Gastroesophageal sphincter (tissue), 4 donors: ENCODE data around the gene DPEP2. TPM values are rescaled to one million over a fixed set of nuclear protein-coding genes. Genes with fewer than 3 reads are reported as not detected.
A peak's percentile ranks its signal among the peaks of the same experiment; 100 is the strongest.
"Not testable (repeated sequence)": the region's sequence is repeated elsewhere in the genome, so short reads cannot be mapped to it uniquely, and the experiment has no call there.

ENCODE experiments used
- ATAC-seq: fragments of 150-250 bp; one replicate; pipeline ENCODE4 v1.9.1; 2016; ENCODE audit warnings: mild to moderate bottlenecking, moderate library complexity
- H3K27ac ChIP-seq, 4 donors: fragments of 200-600 bp; sonication (generic) in 3 of 4; 1 replicate in 3 of 4; 2 replicates in 1 of 4; pipeline ENCODE4 v1.5.1; 2016 to 2019
- H3K27me3 ChIP-seq: fragments of 200-600 bp; sonication (generic); one replicate; pipeline ENCODE4 v1.5.1; 2019
- H3K36me3 ChIP-seq, 2 donors: fragments of 200-600 bp; sonication (generic); one replicate each; pipeline ENCODE4 v1.5.1; 2019; ENCODE audit warnings: control low read depth in 1 of 2
- H3K4me1 ChIP-seq, 3 donors: fragments of 200-600 bp; sonication (generic); 1 replicate in 2 of 3; 2 replicates in 1 of 3; pipeline ENCODE4 v1.5.1; 2016 to 2019; ENCODE audit warnings: control low read depth in 2 of 3
- H3K4me3 ChIP-seq, 2 donors: fragments of 200-600 bp; sonication (generic); one replicate each; pipeline ENCODE4 v1.5.1; 2019; ENCODE audit warnings: mild to moderate bottlenecking in 1 of 2, moderate library complexity in 1 of 2
- H3K9me3 ChIP-seq, 3 donors: fragments of 200-600 bp; sonication (generic); one replicate each; pipeline ENCODE4 v1.5.1; 2017 to 2019; ENCODE audit warnings: control low read depth in 2 of 3
- CTCF ChIP-seq, 4 experiments: fragments of 200-600 bp in 2 of 4; fragments of 450-650 bp in 2 of 4; sonication (generic) in 1 of 4; IDR thresholded peaks; one replicate each; pipeline ENCODE4 v1.5.1; 2017 to 2019; ENCODE audit warnings: antibody characterized with exemption in 4 of 4, mild to moderate bottlenecking in 2 of 4, moderate library complexity in 2 of 4
- EP300 ChIP-seq: sonication (generic); formaldehyde crosslinking; IDR thresholded peaks from one replicate; pipeline ENCODE4 v1.6.1; 2017; ENCODE audit warnings: antibody characterized with exemption, mild to moderate bottlenecking
- POLR2A ChIP-seq, 2 donors: fragments of 450-650 bp; IDR thresholded peaks; one replicate each; pipeline ENCODE4 v1.6.1; 2017; ENCODE audit warnings: antibody characterized with exemption in 2 of 2, mild to moderate bottlenecking in 2 of 2, moderate library complexity in 1 of 2
- POLR2AphosphoS5 ChIP-seq: sonication (generic); formaldehyde crosslinking; IDR thresholded peaks from one replicate; pipeline ENCODE4 v1.6.1; 2017; ENCODE audit warnings: antibody characterized with exemption
- WGBS, 2 donors: methylation state at CpG; one replicate each; pipeline ENCODE4 v1.1.5; 2018; ENCODE audit warnings: low coverage in 1 of 2; 5-methylcytosine and 5-hydroxymethylcytosine counted together
- total RNA-seq, 4 donors: library from RNA; depleted of rRNA; stranded (reverse); fragments of >200 nt; gene quantifications; one replicate each; pipeline ENCODE4 v1.1.0, GENCODE V29; 2016

The DPEP2 gene, protein sequence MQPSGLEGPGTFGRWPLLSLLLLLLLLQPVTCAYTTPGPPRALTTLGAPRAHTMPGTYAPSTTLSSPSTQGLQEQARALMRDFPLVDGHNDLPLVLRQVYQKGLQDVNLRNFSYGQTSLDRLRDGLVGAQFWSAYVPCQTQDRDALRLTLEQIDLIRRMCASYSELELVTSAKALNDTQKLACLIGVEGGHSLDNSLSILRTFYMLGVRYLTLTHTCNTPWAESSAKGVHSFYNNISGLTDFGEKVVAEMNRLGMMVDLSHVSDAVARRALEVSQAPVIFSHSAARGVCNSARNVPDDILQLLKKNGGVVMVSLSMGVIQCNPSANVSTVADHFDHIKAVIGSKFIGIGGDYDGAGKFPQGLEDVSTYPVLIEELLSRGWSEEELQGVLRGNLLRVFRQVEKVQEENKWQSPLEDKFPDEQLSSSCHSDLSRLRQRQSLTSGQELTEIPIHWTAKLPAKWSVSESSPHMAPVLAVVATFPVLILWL
- 1 to 10 TPM; 1.0 to 3.0 (median 1.8) TPM for total RNA-seq

GRCh38 chr16:67998779-67999688 lies at the start of gene DPEP2:
Gene DPEP2, minus strand, starts transcription at chr16:67999484. Its CDS starts 6,272 bp downstream, at chr16:67993212.
- peak in 1 of 2 donors; percentile 25 for TF ChIP-seq POLR2A (IDR thresholded peaks at IDR 0.05)
- H3K27ac ChIP-seq, result peak within 1 kb of the TSS in 3 of 4 donors; percentile 8 to 47 (median 14)
- H3K4me3 ChIP-seq, result peak within 1 kb of the TSS in 1 of 2 donors; percentile 16
- not testable (repeated sequence) for H3K36me3 ChIP-seq, H3K9me3 ChIP-seq, H3K27me3 ChIP-seq, H3K4me1 ChIP-seq
- WGBS, 2 donors, result 76 to 82% methylated on average over 11 to 12 of the region's 18 CpGs
- ATAC-seq, result peak; percentile 66

DNA sequence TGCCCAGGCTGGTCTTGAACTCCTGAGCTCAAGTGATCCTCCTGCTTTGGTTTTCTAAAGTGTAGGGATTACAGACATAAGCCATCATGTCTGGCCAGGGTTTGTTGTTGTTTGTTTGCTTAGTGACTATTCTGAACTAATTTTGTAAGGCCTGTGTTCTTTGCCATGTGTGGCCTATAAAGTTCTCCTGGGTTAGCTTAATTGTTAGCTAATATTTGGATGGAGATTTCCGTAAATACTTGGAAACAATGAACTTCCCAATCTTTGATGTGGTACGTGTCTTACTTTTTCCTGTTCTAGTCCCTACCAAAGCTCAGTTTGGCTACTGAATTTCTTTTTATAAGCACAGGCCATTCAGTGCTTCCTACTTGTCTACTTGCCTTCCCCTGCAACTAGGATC lies 48.7 kb upstream of the DPEP2 start:
- Histone ChIP-seq H3K4me3 (no peak overlapping the region), H3K27ac (no peak overlapping the region), H3K36me3 (peaks cover 0 to 57% of the 10 kb centered on the region in 2 donors), H3K4me1 (no peaks in the 10 kb centered on the region), H3K9me3 (no peaks in the 10 kb centered on the region), H3K27me3 (no peaks in the 10 kb centered on the region)
- WGBS, 2 donors, result 77 to 100% methylated on average over 1 to 2 of the region's 2 CpGs
- no peak for TF ChIP-seq CTCF (IDR thresholded peaks at IDR 0.05)
- no peak for TF ChIP-seq POLR2A (IDR thresholded peaks at IDR 0.05)
- TF ChIP-seq POLR2AphosphoS5, result no peak
- TF ChIP-seq EP300, result no peak
- no peak for ATAC-seq

GRCh38 chr16:68046106-68046505 lies 46.8 kb upstream of the DPEP2 start:
- Histone ChIP-seq H3K27me3 (no peaks in the 10 kb centered on the region), H3K9me3 (no peaks in the 10 kb centered on the region), H3K4me3 (no peak overlapping the region), H3K36me3 (peaks cover 0 to 38% of the 10 kb centered on the region in 2 donors), H3K27ac (no peak overlapping the region), H3K4me1 (no peaks in the 10 kb centered on the region)
- WGBS, 2 donors, result 83% methylated on average over 7 of the region's 7 CpGs; no CpG with 5 or more reads in 1 of the 2 donors
- no peak for ATAC-seq
- no peak for TF ChIP-seq POLR2A (IDR thresholded peaks at IDR 0.05)
- no peak for TF ChIP-seq EP300
- no peak for TF ChIP-seq POLR2AphosphoS5
- no peak for TF ChIP-seq CTCF (IDR thresholded peaks at IDR 0.05)

- peaks cover 0 to 8% (median 0%) of the 10 kb centered on the region in 3 donors for H3K4me1 ChIP-seq
- no peaks in the 10 kb centered on the region for H3K27me3 ChIP-seq
- H3K36me3 ChIP-seq, result peaks cover 0 to 29% of the 10 kb centered on the region in 2 donors
- no peaks in the 10 kb centered on the region for H3K9me3 ChIP-seq
- 75 to 87% methylated on average over 2 of the region's 2 CpGs for whole genome bisulfite sequencing, 2 donors
- H3K4me3 ChIP-seq, result no peak overlapping the region
- no peak overlapping the region for H3K27ac ChIP-seq
- ATAC-seq, result no peak
- no peak for TF ChIP-seq POLR2AphosphoS5
Measured at GRCh38 chr16:68041783-68042182, 42.5 kb upstream of the DPEP2 start.

DNA sequence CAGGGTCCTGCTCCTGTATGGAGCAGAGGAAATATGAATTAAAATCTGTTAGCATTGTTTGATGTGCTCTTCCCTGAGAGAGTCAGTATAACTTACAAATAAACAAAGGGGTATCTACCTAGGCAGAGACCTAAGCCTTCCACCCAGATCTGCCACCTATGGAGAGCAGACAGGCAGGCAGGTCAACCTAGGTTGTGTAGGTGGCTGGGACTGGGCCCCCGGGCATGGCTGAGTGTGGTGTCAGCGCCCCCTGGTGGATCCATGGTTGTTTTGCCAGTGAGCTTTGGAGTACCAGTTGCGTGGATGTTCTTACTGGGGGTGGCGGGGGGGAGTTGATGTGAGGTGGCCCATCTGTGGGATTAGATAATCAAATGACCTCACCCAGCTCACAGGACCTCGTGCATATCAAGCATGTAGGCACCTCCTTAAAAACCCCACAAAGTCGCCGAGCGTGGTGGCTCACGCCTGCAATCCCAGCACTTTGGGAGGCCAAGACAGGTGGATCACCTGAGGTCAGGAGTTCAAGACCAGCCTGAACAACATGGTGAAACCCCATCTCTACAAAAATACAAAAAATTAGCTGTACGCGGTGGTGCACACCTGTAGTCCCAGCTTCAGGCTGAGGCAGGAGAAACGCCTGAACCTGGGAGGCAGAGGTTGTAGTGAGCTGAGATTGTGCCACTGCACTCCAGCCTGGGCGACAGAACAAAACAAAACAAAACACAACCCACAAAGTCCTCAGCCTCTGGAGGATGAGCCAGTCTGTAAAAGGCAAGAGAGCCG lies 41.4 kb upstream of the DPEP2 start:
- no peak overlapping the region for H3K4me3 ChIP-seq
- TF ChIP-seq POLR2AphosphoS5, result no peak
- no peak for TF ChIP-seq EP300
- TF ChIP-seq CTCF (IDR thresholded peaks at IDR 0.05), result peak; percentile 84 to 90 (median 84)
- H3K27ac ChIP-seq, result no peak overlapping the region
- H3K9me3 ChIP-seq, result no peaks in the 10 kb centered on the region
- H3K36me3 ChIP-seq, result peaks cover 0 to 34% of the 10 kb centered on the region in 2 donors
- WGBS, 2 donors, result 83 to 100% methylated on average over 2 to 3 of the region's 14 CpGs
- peaks cover 0 to 8% (median 0%) of the 10 kb centered on the region in 3 donors for H3K4me1 ChIP-seq
- H3K27me3 ChIP-seq, result no peaks in the 10 kb centered on the region
- ATAC-seq, result peak; percentile 77
